GM21576 (cell line): ENCODE data around the gene ZCCHC7.
"Not testable (repeated sequence)": the region's sequence is repeated elsewhere in the genome, so short reads cannot be mapped to it uniquely, and the experiment has no call there.

ENCODE experiments used
- ATAC-seq: cut with Tn5 transposase; IDR thresholded peaks from one replicate; pipeline ENCODE4 v1.9.1; 2021; ENCODE audit warnings: mild to moderate bottlenecking, moderate library complexity; ENCODE audit not compliant: unreplicated experiment

Gene ZCCHC7

DNA sequence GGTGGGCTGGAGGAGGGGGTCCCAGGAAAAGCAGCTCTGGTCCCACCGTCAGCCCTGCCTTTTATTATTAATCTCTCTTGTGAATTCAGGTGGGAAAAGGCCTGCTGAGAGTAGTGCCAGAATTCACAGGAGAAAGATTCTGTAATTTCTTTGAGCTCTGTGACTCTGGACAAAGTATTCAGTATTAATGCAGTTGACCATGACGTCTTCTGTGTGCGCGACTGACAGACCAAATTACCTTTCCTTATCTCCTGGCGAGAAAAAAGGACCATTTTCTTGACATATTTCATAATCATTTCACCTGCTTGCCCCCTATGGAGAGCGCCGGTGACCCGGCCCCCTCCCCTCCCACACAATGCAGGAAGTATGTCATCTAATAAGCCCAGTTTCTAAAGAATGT is 275.3 kb downstream of the ZCCHC7 start:
- ATAC-seq = no peak

DNA sequence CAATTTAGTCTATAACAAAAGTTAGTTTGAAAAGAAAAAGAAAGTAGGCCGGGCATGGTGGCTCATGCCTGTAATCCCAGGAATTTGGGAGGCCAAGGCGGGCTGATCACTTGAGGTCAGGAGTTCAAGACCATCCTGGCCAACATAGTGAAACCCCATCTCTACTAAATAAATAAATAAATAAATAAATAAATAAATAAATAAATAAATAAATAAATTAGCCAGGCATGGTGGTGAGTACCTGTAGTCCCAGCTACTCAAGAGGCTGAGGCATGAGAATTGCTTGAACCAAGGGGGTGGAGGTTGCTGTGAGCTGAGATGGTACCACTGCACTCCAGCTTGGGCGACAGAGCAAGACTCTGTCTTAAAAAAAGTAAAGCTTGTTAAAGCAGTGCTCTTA is 277.6 kb downstream of the ZCCHC7 start:
- not testable (repeated sequence) for ATAC-seq

DNA sequence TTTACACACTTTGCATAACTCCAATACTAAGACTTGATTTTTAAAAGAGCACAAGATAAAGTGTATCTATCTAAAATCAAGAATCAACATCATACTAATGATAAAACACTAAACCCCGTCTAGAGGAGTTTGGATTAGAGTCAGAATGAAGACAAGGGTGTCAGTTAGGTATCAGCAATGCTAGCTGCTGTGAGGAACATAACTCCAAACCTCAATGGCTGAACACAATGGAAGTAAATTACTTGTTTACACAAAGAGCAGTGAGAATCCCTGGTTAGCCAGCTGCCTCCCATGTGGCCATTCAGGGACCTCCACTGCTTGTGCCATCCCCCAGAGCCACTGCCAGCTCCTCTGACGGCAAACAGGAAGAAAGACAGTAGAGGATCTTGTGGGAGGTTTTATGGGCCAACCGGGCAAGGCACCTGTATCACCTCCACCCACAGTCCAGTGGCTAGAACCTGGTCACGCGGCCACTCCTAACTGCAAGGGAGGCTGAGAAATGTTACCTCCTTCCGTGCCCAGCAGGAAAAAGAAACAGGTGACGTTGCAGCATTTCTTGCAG is 278.2 kb downstream of the ZCCHC7 start:
- no peak for ATAC-seq

DNA sequence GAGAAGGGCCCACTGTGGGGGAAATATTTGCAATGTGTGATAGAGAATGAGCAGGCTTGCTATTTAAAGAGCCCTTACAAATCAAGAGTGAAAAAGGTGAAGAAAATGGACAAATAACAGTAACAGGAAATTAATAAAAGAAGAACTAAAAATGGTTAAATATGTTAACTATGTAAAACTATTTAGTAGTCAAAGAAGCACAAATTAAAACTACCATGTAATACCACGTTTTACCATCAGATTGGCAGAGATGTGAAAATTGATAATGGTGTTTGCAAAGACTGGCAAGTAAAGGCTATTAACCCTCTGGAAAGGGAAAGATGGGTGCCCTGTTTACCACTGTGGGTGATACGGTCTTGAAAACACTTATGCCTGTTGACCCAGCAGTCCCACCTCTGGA is 279.0 kb downstream of the ZCCHC7 start:
- ATAC-seq = no peak

DNA sequence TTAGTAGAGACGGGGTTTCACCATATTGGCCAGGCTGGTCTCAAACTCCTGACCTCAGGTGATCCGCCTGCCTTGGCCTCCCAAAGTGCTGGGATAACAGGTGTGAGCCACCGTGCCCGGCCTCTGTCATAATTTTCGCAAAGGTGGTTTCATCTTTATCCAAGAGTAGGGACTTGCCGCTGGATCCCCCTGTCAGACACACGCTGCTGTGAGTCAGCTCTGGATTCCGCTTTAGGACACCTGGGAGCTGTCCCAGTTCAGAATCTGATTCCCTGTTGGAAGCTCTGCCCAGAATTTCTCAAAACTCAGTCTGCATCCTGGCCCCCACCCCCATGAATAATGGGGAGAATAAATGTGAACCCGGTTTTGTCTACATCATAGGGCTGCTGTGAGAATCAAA is 284.2 kb downstream of the ZCCHC7 start:
- no peak for ATAC-seq

DNA sequence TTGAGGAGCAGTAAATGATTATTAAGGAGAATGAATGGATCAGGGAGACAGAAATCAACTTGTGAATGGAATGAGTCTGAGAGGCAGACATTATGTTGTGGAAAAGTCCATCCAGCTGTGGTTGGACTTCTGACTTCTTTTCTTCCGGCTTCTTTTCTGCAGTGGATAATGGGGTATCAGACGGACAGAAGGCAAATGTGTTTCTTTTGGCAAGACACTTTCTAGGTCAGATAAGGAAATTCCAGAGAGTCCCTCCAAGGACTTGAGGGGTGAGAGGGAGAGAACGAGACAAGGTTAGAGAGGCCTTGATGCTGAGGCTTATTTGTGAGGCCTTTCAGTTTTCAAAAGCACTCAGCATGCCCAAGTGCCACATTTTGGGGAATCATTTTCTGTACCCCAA is 285.0 kb downstream of the ZCCHC7 start:
- ATAC-seq = no peak

DNA sequence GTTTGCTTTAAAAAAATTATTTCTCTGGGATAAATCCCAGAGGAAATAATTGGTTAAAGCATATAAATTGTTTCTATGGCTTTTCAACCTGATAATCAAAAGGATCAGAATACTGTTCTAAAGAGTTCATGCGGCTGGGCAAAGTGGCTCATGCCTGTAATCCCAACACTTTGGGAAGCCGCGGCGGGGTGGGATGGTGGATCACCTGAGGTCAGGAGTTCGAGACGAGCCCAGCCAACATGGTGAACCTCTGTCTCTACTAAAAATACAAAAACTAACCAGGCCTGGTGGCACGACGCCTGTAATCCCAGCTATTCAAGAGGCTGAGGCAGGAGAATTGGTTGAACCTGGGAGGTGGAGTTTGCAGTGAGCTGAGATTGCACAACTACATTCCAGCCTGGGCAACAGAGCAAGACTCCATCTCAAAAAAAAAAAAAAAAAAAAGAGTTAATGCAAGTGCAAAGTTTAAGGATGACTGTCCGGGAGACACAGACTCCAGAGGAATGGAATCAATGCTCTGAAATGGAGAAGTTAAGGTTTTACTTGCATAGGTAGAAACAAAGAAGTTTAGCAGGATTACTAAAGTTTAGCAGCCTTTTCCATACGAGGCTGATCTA is 285.5 kb downstream of the ZCCHC7 start:
- no peak for ATAC-seq

DNA sequence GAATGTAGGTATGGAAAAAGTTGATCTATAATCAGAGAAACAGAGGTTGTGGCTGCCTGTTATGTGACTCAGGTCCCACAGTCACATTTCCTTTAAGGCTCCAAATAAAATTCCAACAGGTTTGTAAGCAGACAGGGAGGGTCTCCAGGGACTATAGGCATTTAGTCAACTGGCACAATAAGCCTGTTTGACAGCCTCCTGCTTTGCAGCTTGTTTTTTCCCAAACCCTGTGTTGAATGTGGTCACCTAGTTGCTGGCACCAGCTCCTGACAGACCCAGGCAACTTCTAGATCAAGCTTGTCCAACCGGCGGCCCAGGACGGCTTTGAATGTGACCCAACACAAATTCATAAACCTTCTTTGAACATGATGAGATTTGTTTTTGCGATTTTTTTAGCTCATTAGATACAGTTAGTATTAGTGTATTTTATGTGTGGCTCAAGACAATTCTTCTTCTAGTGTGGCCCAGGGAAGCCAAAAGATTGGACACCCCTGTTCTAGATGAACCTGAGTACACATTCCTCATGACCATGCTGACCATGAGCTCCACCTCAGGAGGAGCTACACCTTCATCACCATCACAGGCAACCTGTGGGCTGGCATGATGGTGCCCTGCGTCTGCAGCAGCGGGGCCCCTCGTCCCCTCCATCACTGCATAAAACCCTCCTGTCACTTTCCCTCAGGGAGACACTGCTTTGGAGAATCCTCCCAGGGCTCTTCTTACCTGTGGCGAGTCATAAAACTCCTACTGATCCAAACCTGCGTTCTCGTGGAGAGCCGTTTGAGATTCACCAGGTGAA is 286.4 kb downstream of the ZCCHC7 start:
- no peak for ATAC-seq

DNA sequence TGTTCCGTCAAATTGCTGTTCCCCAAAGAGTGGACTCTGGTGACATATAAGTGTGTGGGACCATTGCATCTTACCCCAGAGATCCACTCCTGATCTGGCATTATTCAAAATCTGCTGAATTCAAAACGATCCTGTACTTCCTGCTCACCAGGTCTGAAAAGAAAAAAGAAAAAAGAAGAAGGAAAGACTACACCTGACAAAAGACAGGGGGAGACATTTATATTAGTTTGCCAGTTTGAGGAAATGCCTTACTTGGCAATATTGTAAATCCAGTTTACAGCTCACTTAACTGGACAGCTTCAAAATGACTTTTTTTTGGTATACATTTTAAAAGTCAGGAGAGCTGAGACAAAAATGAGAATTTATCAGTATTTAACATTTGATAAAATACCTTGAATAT is 287.1 kb downstream of the ZCCHC7 start:
- no peak for ATAC-seq
